ENCODE results near the gene TBX10. TPM values are rescaled to one million over a fixed set of nuclear protein-coding genes. Genes with fewer than 3 reads are reported as not detected.

TBX10 gene
- polyA plus RNA-seq, 1 of the 3 experiments (the other 2 are of a cell fraction): not detected

DNA sequence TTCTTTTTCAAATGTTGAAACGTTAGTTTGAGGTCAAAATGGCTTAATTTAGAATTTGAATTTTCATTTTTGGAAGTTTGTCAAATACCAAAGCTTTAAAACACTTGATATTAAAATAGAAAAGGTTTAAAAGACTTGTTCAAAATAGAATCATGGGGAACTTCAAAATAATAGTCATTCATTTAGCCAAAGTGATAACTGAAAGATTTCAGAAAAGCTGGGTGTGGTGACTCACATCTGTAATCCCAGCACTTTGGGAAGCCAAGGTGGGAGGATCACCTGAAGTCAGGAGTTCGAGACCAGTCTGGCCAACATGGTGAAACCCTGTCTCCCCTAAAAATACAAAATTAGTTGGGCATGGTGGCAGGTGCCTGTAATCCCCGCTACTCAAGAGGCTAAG is 45.1 kb downstream of the TBX10 start (continued):
- TF ChIP-seq, protein P1, sequence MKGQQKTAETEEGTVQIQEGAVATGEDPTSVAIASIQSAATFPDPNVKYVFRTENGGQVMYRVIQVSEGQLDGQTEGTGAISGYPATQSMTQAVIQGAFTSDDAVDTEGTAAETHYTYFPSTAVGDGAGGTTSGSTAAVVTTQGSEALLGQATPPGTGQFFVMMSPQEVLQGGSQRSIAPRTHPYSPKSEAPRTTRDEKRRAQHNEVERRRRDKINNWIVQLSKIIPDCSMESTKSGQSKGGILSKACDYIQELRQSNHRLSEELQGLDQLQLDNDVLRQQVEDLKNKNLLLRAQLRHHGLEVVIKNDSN (IDR thresholded peaks at IDR 0.05; ENCODE audit: borderline replicate concordance, low read depth): no peak
- TF ChIP-seq RFX5 (IDR thresholded peaks at IDR 0.05; ENCODE audit: low read length) (no peak), RXRA (IDR thresholded peaks at IDR 0.05; ENCODE audit: borderline replicate concordance, low read depth) (no peak), CHD2 (IDR thresholded peaks at IDR 0.05; ENCODE audit: low read length, partially characterized antibody) (no peak), YY1 (IDR thresholded peaks at IDR 0.05; ENCODE audit: low read depth) (no peak)
- TF ChIP-seq, protein P2, sequence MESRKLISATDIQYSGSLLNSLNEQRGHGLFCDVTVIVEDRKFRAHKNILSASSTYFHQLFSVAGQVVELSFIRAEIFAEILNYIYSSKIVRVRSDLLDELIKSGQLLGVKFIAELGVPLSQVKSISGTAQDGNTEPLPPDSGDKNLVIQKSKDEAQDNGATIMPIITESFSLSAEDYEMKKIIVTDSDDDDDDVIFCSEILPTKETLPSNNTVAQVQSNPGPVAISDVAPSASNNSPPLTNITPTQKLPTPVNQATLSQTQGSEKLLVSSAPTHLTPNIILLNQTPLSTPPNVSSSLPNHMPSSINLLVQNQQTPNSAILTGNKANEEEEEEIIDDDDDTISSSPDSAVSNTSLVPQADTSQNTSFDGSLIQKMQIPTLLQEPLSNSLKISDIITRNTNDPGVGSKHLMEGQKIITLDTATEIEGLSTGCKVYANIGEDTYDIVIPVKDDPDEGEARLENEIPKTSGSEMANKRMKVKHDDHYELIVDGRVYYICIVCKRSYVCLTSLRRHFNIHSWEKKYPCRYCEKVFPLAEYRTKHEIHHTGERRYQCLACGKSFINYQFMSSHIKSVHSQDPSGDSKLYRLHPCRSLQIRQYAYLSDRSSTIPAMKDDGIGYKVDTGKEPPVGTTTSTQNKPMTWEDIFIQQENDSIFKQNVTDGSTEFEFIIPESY (IDR thresholded peaks at IDR 0.05; ENCODE audit: borderline replicate concordance, low read depth): no peak
- TF ChIP-seq, protein P3, sequence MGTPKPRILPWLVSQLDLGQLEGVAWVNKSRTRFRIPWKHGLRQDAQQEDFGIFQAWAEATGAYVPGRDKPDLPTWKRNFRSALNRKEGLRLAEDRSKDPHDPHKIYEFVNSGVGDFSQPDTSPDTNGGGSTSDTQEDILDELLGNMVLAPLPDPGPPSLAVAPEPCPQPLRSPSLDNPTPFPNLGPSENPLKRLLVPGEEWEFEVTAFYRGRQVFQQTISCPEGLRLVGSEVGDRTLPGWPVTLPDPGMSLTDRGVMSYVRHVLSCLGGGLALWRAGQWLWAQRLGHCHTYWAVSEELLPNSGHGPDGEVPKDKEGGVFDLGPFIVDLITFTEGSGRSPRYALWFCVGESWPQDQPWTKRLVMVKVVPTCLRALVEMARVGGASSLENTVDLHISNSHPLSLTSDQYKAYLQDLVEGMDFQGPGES (IDR thresholded peaks at IDR 0.05; ENCODE audit: low read depth, low read length): no peak

DNA sequence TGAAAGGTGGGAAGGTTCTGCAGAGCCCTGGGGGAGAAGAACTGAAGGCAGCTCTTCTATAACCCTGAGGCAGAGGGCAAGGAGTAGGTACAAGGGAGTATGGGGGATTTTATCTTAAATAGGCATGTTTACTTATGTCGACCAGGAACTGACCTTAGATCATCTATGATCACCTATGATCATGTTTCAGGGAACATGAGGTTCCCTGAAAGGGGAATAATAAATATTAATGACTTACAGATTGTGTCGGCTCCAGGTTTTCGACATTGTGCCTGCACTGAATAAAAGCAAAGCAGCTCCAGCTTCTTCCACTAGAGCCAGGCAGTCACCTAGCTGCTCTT is 46.0 kb downstream of the TBX10 start:
- no peak overlapping the region for H3K9ac ChIP-seq
- no peak overlapping the region for H2AFZ ChIP-seq (ENCODE audit: low read depth)
- no peaks in the 10 kb centered on the region for H4K20me1 ChIP-seq (ENCODE audit: insufficient read depth)
- POLR2A ChIA-PET: interaction anchor here (0.9 kb wide), 1 partner anchor 21 kb away, joined by 3 read pairs; no protein-coding TSS in a partner anchor
- H3K4me2 ChIP-seq: no peak overlapping the region
- H3K4me1 ChIP-seq (ENCODE audit: control insufficient read depth in 1 of 2, insufficient read depth in 2 of 2, low read depth in 1 of 2, low read length in 1 of 2): no peaks in the 10 kb centered on the region
- DNase-seq: no peak
- H3K4me3 ChIP-seq (ENCODE audit: low read depth in 2 of 2, low read length in 1 of 2): no peak overlapping the region
- no peaks in the 10 kb centered on the region for H3K27me3 ChIP-seq (ENCODE audit: insufficient read depth)
- peaks cover 4% of the 10 kb centered on the region for H3F3A ChIP-seq (replicated peaks; ENCODE audit: insufficient read depth)
- TF ChIP-seq RCOR1 (IDR thresholded peaks at IDR 0.05; ENCODE audit: low read length) (no peak), CHD2 (IDR thresholded peaks at IDR 0.05; ENCODE audit: low read length, partially characterized antibody) (no peak), RXRA (IDR thresholded peaks at IDR 0.05; ENCODE audit: borderline replicate concordance, low read depth) (no peak)
- TF ChIP-seq, protein P2 (IDR thresholded peaks at IDR 0.05; ENCODE audit: borderline replicate concordance, low read depth): no peak
- no peaks in the 10 kb centered on the region for H3K9me3 ChIP-seq
- H3K27ac ChIP-seq (ENCODE audit: low read depth in 2 of 2, low read length in 1 of 2): no peak overlapping the region
- CTCF ChIA-PET: interaction anchor here (3.0 kb wide), 1 partner anchor 9 kb away, joined by 16 read pairs; the partner anchor contains the start of gene GSTP1
- no peaks in the 10 kb centered on the region for H3K36me3 ChIP-seq (replicated peaks in 1 of 2; ENCODE audit: control insufficient read depth in 1 of 2, insufficient read depth in 2 of 2, low read length in 1 of 2)
- 69% methylated on average over 3 of the region's 3 CpGs for WGBS (ENCODE audit: low lambda C conversion rate)
- H3K79me2 ChIP-seq (ENCODE audit: insufficient read depth): no peaks in the 10 kb centered on the region
- no peaks in the 10 kb centered on the region for H3K9me2 ChIP-seq
